ENCODE measurements around the gene GLYATL1B.
"Not testable (repeated sequence)": the region's sequence is repeated elsewhere in the genome, so short reads cannot be mapped to it uniquely, and the experiment has no call there.

GLYATL1B gene, protein sequence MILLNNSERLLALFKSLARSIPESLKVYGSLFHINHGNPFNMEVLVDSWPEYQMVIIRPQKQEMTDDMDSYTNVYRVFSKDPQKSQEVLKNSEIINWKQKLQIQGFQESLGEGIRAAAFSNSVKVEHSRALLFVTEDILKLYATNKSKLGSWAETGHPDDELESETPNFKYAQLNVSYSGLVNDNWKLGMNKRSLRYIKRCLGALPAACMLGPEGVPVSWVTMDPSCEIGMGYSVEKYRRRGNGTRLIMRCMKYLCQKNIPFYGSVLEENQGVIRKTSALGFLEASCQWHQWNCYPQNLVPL

GRCh38 chr11:59086007-59086406 is at the start of gene GLYATL1B:
Gene GLYATL1B, plus strand, starts transcription at chr11:59086307. Its CDS starts 0 bp downstream, at chr11:59086307.
- ATAC-seq: not testable (repeated sequence)

- not testable (repeated sequence) for ATAC-seq
These were observed 49.6 kb upstream of the GLYATL1B start for GRCh38 chr11:59036542-59036941.

GRCh38 chr11:59037434-59037833 is 48.7 kb upstream of the GLYATL1B start:
- ATAC-seq: not testable (repeated sequence)

DNA sequence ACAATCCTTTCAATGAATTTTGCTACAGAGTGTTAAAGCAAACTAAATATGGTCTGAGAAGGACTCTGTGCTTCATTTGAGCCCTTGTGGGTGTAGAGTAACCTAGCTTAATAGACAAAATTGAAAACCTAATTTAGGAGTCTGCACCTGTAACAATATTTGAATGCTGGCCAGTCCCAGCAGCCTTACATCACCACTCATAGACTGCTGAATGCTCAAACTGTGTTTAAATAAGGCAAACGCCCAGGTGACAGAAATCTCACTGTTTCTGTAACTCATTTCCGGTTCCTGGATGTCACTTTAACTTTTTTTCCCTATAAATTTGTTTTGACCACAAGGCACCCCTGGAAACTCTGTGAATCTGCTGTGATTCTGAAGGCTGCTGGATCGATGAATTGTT is 45.5 kb upstream of the GLYATL1B start:
- TF ChIP-seq ZC3H10 (CRISPR knock-in tag; IDR thresholded peaks at IDR 0.05) (no peak), ZNF565 (CRISPR knock-in tag; conservative IDR thresholded peaks at IDR 0.05; ENCODE audit: low read depth) (no peak), GLIS3 (CRISPR knock-in tag; IDR thresholded peaks at IDR 0.05) (no peak), ZNF70 (CRISPR knock-in tag; IDR thresholded peaks at IDR 0.05) (no peak), ZFP30 (CRISPR knock-in tag; IDR thresholded peaks at IDR 0.05) (no peak), CSDC2 (CRISPR knock-in tag; IDR thresholded peaks at IDR 0.05) (no peak), RARB (CRISPR knock-in tag; IDR thresholded peaks at IDR 0.05) (no peak), POU6F1 (CRISPR knock-in tag; IDR thresholded peaks at IDR 0.05; ENCODE audit: borderline replicate concordance, low read depth) (no peak), CREB5 (CRISPR knock-in tag; IDR thresholded peaks at IDR 0.05; ENCODE audit: low read depth) (no peak), ARNTL (CRISPR knock-in tag; IDR thresholded peaks at IDR 0.05; ENCODE audit: borderline replicate concordance, low read depth) (no peak), ESRRG (CRISPR knock-in tag; IDR thresholded peaks at IDR 0.05) (no peak), SNAI2 (CRISPR knock-in tag; IDR thresholded peaks at IDR 0.05) (no peak), TSHZ2 (CRISPR knock-in tag; IDR thresholded peaks at IDR 0.05) (no peak)
- TF ChIP-seq, protein P1, sequence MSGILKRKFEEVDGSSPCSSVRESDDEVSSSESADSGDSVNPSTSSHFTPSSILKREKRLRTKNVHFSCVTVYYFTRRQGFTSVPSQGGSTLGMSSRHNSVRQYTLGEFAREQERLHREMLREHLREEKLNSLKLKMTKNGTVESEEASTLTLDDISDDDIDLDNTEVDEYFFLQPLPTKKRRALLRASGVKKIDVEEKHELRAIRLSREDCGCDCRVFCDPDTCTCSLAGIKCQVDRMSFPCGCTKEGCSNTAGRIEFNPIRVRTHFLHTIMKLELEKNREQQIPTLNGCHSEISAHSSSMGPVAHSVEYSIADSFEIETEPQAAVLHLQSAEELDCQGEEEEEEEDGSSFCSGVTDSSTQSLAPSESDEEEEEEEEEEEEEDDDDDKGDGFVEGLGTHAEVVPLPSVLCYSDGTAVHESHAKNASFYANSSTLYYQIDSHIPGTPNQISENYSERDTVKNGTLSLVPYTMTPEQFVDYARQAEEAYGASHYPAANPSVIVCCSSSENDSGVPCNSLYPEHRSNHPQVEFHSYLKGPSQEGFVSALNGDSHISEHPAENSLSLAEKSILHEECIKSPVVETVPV (CRISPR knock-in tag; IDR thresholded peaks at IDR 0.05): no peak
- TF ChIP-seq, protein P2, sequence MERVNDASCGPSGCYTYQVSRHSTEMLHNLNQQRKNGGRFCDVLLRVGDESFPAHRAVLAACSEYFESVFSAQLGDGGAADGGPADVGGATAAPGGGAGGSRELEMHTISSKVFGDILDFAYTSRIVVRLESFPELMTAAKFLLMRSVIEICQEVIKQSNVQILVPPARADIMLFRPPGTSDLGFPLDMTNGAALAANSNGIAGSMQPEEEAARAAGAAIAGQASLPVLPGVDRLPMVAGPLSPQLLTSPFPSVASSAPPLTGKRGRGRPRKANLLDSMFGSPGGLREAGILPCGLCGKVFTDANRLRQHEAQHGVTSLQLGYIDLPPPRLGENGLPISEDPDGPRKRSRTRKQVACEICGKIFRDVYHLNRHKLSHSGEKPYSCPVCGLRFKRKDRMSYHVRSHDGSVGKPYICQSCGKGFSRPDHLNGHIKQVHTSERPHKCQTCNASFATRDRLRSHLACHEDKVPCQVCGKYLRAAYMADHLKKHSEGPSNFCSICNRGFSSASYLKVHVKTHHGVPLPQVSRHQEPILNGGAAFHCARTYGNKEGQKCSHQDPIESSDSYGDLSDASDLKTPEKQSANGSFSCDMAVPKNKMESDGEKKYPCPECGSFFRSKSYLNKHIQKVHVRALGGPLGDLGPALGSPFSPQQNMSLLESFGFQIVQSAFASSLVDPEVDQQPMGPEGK (CRISPR knock-in tag; IDR thresholded peaks at IDR 0.05; ENCODE audit: borderline replicate concordance): no peak
- no peak for ATAC-seq

- ATAC-seq: not testable (repeated sequence)
These were observed 34.7 kb upstream of the GLYATL1B start for GRCh38 chr11:59051383-59051782.

DNA sequence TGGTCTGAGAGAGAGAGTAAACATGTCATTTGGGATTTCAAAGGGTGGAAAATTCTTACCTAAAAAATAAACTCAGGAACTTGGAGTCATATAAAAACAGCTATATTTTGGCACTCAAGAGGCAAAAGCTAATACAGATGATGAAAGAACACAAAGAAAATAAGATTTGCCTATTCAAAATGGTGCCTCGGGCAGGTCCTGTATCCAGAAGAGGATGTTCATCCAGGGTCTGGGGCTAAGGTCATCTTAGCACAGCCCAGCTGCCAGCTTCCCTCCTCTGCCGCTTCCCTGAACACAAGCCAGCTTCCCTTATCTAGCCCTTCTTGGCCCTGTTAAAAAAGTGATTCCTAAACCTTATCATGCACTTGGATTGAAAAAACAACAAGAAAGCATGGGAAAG is 33.8 kb upstream of the GLYATL1B start:
- ATAC-seq: not testable (repeated sequence)

Data from SK-N-SH treated with all-trans-retinoic acid at 6 μM for 48 hours (cell line).